ENCODE results near the gene FETUB. TPM values are rescaled to one million over a fixed set of nuclear protein-coding genes. Genes with fewer than 3 reads are reported as not detected.
"Not testable (repeated sequence)": the region's sequence is repeated elsewhere in the genome, so short reads cannot be mapped to it uniquely, and the experiment has no call there.

Gene FETUB
- total RNA-seq, 1 experiment from 2014 or later = not detected

DNA sequence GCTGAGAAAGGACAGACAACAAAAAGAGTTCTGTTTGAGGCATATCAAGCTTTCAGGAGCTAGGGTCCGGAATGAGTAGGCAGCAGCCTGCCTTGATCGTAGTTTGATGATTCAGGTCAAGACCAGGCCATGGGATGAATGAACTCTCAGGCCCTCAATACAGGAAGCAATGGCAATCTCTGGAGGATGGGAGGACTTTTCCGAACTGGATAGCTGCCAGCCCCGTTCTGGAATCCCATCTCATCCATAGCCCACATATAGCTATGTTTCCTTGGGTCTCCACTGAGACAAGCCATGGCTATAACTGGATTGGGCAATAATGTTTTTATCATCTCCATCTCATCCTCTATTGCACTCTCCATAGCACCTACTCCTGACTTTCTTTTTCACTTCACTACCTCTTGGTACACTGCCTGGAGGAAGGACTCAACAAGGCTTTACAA is 14.6 kb upstream of the FETUB start:
- in situ Hi-C loops (cut with HindIII; ENCODE audit: low pct_unique_long_range_greater_than_20kb, low sequenced_read_pairs) = no loop called here
- no peak for DNase-seq (ENCODE audit: low read depth, low spot score)

DNA sequence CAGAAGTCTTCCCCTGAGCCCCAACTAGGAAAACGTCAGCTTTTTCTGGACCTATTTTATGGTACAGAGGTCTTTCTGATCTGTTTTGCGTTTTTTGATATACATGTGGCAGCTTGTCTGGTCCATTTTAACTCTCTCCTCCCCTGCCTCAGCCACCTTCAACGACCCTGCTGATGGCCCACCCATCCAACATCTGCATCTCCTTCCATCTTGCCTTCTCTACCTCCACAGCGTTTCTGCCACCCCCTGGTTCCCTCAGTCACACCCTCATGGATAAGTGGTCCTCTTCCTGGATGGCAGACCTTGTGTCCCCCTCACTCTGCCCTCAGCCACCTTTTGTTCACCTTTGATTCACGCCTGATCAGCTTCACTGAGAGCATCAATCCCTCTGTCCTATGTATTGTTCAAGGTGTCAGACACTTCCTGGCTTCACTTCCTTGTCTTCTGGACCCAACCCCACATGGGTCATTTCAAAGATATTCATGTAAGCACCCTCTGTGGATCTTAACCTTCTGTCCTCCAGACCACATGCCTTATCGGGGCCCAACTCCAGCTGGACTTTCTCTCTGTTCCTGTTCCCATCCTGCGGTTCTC is 13.8 kb upstream of the FETUB start:
- in situ Hi-C loops (cut with HindIII; ENCODE audit: low pct_unique_long_range_greater_than_20kb, low sequenced_read_pairs) = no loop called here
- DNase-seq (ENCODE audit: low read depth, low spot score) = no peak

DNA sequence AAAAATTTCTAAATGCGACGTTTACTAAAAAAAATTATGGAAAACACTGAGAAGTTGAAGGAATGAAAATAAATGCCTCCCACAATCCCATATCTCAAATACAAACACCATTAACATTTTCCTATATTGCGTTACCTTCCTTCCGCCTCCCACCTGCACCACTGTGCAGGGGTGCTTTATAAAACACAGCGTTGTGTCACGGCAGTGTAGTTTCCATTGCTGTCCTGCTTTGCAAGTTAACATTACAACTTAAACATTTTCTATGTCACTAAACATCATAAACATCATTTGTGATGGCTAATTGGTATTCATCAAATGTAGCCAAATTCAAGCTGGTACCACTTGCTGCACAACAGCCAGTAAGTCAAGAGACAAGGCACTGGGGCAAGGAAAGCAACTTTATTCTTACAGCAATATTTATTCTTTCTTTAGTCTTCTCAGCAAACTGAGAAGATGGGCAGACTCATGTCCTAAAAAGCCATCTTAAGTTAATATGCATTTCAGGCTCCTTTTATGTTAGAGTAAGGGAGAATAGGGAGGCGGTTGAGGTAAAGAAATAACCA is 12.3 kb upstream of the FETUB start:
- in situ Hi-C loops (cut with HindIII; ENCODE audit: low pct_unique_long_range_greater_than_20kb, low sequenced_read_pairs) = no loop called here
- DNase-seq (ENCODE audit: low read depth, low spot score) = no peak

DNA sequence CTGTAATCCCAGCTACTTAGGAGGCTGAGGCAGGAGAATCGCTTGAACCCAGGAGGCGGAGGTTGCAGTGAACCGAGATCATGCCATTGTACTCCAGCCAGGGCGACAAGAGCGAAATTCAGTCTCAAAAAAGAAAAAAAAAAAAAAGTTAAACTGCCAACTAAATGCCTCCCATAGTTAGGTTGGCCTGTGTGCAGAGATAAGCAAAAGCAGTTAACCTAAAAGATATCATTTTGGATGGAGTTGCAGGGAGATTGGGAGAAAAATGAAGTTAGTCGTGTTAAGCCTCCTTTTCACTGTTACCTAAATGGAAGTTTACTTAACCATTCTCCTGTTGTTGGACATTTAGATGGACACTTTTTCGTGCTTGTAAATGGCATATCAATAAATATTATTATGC is 11.4 kb upstream of the FETUB start:
- in situ Hi-C loops (cut with HindIII; ENCODE audit: low pct_unique_long_range_greater_than_20kb, low sequenced_read_pairs) = no loop called here

DNA sequence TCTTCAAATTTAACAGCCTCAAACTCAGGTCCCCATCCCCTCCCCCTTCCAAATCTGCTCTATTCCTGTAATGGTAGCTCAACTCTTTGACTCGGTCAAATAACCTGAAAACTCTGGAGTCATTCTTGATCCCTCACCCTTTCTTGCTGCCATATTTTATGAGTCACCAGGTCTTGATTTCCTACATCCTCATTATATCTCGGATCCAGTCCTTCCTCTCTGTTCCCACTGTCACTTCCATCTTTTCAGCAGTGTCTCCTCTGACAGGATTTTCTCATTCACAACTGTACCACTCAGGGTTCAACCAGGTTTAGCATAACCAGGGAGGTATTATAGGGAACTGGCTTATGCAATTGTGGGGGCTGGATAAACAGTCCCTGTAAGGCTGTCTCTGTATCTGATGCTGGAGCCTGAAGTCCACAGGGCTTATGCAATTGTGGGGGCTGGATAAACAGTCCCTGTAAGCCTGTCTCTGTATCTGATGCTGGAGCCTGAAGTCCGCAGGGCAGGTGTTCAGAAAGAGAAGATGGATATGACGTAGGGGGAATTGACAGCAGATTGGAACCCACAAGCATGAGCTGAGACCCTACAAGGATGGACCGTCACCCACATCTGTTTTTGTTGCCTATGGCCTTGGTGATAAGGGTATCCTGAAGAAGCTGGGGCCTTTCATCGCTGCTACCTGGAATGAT is 9.1 kb upstream of the FETUB start:
- in situ Hi-C loops (cut with HindIII; ENCODE audit: low pct_unique_long_range_greater_than_20kb, low sequenced_read_pairs) = no loop called here
- DNase-seq (ENCODE audit: low read depth, low spot score) = no peak

More for the DNA sequence above, 11.4 kb upstream of the FETUB start:
- no peak for DNase-seq (ENCODE audit: low read depth, low spot score)

DNA sequence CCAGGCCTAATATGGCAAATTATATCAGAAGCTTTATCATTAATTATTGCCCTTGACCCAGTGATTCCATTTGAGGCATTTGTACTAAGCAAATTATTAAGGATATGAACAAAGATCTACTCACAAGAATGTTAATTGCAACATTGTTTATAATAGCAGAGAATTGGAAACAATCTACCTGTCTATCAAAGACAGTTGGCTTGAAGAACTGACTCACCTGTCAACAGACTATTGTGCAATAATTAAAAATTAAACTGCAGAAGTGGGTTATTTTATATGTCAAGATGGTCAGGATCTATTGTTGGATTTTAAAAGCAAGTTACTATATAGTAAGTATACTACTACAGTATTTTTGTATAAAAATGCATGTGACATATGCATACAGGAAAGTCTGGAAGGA is 6.7 kb upstream of the FETUB start:
- in situ Hi-C loops (cut with HindIII; ENCODE audit: low pct_unique_long_range_greater_than_20kb, low sequenced_read_pairs) = no loop called here

DNA sequence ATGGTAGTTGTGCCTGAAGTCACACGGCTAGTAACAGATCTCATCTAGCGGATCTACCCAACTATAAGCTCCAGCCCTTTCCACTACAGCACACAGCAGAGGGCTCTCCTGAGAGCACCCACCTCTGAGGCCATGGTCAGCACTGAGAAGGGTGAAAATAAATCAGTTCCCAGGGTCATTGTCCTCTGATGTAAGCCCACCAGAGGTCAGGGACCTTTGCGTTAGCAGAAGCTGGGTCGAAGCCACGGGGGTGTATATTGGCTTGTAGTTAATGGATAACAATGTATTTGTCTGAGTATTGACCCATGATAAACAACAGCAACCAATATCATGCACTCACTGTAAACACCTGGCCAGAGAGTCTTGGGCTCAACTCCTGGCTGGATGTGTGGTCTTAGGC is 6.0 kb upstream of the FETUB start:
- in situ Hi-C loops (cut with HindIII; ENCODE audit: low pct_unique_long_range_greater_than_20kb, low sequenced_read_pairs); DNase-seq (ENCODE audit: low read depth, low spot score): not testable (repeated sequence)

More for the DNA sequence above, 6.7 kb upstream of the FETUB start:
- no peak for DNase-seq (ENCODE audit: low read depth, low spot score)

DNA sequence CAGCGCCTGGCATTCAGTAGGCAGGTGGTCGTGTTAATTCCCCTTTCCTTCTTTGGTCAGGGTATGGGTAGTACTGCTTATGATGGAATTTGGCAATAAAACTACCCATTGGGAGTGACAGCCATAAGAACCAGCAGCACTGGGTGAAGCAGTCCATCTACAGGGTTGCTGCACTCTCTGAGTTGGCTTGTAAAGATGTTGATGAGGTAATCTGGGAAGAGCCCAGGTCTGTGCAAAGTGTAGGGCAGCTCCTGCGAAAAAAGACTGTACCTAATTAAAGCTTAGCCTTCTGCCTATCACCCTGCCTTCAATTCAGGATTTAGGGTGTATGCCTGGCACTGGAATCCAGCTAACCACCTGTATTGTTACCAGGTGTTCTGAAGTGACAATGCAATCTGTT is 4.7 kb upstream of the FETUB start:
- DNase-seq (ENCODE audit: low read depth, low spot score) = no peak
- in situ Hi-C loops (cut with HindIII; ENCODE audit: low pct_unique_long_range_greater_than_20kb, low sequenced_read_pairs) = no loop called here

DNA sequence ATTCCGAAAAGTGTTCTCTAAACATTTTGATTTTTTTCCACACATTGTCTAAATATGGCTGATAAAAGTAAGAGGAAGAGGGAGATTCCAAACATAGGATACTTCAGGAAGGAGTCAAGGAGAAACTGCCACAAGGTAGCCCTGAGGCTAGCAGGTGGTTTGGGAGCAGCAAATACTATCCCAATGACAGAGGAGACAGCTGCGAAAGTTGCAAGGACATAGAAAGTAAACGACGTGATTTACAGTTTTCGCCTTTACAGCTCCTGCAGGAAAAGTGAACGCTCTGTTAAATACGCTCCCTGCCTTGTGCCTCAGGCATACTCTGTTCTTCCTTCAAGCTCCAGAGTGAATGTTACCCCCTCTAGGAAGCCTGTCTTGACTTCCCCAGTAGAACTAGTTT is 3.7 kb upstream of the FETUB start:
- no peak for DNase-seq (ENCODE audit: low read depth, low spot score)
- in situ Hi-C loops (cut with HindIII; ENCODE audit: low pct_unique_long_range_greater_than_20kb, low sequenced_read_pairs) = no loop called here

DNA sequence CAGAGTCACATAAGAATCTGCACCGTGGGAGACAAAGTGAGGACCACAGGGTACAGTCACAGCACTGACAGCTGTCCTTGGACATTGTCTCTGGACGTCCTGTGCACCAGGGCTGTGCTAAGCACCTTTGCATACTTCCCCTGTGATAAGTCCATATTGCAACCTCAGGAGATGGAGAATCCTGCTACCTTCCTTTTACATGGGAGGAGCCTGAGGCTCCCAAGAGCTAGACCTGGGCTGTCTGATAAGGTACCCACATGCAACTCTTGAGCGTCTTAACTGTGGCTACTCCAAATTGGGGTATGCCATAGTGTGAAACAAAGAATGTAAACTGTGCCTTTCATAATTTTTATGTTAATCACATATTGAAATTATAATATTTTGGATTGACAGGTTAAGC is 2.5 kb upstream of the FETUB start:
- no peak for DNase-seq (ENCODE audit: low read depth, low spot score)
- in situ Hi-C loops (cut with HindIII; ENCODE audit: low pct_unique_long_range_greater_than_20kb, low sequenced_read_pairs) = no loop called here

DNA sequence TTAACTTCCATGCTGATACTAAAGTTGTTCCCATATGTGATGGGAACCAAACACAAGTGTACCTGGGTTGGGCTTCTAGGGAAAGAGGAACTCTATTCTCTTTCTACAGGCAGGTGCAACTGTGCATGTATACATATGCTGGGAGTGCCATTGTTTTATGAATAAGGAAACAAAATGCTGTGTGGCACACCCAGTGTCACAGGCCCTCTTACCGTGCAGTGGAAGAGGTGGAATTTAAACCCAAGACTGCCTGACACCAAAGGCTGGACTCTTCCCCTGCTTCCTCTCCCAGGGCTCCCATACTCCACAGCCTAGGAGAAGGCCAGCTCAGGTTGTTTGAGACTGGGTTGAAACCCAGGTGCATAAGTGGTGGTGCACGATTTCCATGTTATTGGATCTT is 1.9 kb upstream of the FETUB start:
- in situ Hi-C loops (cut with HindIII; ENCODE audit: low pct_unique_long_range_greater_than_20kb, low sequenced_read_pairs) = no loop called here
- no peak for DNase-seq (ENCODE audit: low read depth, low spot score)

DNA sequence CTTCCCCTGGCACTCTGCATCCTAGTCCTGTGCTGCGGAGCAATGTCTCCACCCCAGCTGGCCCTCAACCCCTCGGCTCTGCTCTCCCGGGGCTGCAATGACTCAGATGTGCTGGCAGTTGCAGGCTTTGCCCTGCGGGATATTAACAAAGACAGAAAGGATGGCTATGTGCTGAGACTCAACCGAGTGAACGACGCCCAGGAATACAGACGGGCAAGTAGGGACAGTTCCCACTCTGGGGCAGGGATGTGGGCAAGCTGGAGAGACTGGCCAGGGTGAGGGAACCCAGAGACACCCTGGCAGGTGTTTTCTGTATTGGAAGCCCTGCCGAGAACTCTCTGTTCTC is 247 bp downstream of the FETUB start:
- in situ Hi-C loops (cut with HindIII; ENCODE audit: low pct_unique_long_range_greater_than_20kb, low sequenced_read_pairs) = no loop called here
- peak; percentile 40 for DNase-seq (ENCODE audit: low read depth, low spot score)

DNA sequence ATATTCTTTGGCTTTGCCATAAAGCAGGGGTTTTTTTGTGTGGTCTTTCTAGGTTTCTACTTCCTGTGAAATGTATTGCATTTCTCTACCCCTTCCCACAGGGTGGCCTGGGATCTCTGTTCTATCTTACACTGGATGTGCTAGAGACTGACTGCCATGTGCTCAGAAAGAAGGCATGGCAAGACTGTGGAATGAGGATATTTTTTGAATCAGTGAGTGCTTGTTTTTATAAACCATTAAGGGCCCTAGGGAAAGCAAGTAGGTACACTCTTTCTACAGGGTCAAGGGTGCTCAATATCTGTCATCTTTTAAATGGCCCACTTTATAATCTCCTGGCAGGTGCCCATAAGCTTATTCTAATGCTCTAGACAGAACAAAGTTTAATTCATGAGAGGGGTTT is 730 bp downstream of the FETUB start:
- in situ Hi-C loops (cut with HindIII; ENCODE audit: low pct_unique_long_range_greater_than_20kb, low sequenced_read_pairs) = no loop called here
- no peak for DNase-seq (ENCODE audit: low read depth, low spot score)

DNA sequence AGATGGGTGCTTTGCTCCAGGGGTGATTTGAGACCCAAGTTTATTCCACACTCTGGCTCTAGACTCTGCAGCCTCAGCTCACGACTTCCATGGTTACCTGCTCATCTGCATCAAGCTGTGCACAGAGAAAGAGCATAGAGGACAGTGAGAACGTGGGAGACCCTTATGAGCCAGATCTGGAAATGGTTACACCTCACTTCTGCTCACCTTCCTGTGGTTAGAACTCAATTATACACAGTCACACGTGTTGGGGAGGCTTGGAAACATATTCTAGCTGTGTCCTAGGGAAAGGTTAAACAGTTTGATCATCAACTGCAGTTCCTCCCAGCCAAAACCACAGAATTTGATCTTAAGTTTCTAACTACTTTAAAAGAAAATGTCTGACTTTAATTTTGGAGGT is 1.8 kb downstream of the FETUB start:
- no peak for DNase-seq (ENCODE audit: low read depth, low spot score)
- in situ Hi-C loops (cut with HindIII; ENCODE audit: low pct_unique_long_range_greater_than_20kb, low sequenced_read_pairs) = no loop called here

DNA sequence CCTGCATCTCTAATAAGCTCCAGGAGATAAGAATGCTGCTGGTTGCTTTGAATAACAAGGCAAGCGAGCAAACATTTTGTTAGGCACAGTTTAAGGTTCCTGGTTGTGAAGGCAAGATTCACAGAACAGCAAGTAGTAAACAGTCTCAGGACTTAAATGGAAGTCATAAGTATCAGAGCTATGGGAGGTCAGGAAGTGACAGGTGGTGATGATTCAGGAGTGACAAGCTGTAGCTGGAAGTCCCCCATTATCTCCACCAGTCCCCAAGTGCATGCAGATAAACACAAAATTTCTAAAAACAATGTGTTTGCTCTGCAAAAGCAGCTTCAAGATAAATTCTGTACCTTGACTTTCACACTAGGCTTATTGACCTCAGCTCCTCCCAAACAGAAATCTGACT is 3.3 kb downstream of the FETUB start:
- in situ Hi-C loops (cut with HindIII; ENCODE audit: low pct_unique_long_range_greater_than_20kb, low sequenced_read_pairs) = no loop called here
- no peak for DNase-seq (ENCODE audit: low read depth, low spot score)

DNA sequence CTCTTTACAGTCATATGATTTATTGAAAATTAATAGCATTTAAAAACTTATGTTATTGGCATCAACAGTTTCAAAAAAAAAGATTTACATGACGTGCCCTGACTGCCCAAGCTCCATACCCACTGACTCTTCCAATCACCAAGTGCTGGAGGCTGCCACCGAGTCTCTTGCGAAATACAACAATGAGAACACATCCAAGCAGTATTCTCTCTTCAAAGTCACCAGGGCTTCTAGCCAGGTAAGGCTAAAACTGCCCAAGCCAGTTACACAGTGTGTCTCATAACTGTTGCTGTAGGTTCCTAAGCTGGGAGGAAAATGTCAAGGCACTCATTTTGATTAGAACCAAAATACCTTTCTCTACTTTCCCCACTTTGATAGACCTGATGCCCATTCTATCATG is 4.5 kb downstream of the FETUB start:
- DNase-seq (ENCODE audit: low read depth, low spot score) = no peak
- in situ Hi-C loops (cut with HindIII; ENCODE audit: low pct_unique_long_range_greater_than_20kb, low sequenced_read_pairs) = no loop called here

DNA sequence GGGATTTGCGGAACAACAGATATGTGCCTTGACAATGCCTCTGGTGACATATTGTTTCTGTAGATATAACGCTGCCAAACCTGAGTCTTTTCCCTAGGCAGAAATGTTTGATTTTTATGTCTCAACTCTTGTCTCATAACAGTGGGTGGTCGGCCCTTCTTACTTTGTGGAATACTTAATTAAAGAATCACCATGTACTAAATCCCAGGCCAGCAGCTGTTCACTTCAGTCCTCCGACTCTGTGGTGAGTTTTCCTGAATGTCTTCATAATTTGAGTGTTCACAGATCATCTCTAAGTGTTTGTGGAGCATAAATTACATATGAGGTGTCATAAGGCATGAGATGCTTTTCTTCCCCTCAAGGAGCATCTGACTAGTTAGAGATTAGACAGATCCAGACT is 5.9 kb downstream of the FETUB start:
- DNase-seq (ENCODE audit: low read depth, low spot score) = no peak
- in situ Hi-C loops (cut with HindIII; ENCODE audit: low pct_unique_long_range_greater_than_20kb, low sequenced_read_pairs) = no loop called here

DNA sequence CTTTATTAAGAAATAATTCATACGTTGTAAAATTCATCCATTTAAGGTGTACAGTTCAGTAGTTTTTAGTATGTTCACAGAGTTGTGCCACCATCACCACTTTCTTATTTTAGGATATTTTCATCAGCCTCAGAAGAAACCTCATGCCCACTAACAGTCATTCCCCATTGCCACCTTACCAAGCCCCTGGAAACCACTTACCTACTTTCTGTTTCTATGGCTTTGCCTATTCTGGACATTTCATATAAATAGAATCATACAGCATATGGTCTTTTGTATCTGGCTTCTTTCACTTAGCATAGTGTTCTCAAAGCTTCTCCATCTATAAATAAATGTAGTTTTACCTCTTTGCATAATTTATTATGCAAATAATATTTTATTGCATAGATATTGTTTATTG is 6.6 kb downstream of the FETUB start:
- in situ Hi-C loops (cut with HindIII; ENCODE audit: low pct_unique_long_range_greater_than_20kb, low sequenced_read_pairs) = no loop called here
- DNase-seq (ENCODE audit: low read depth, low spot score) = no peak

DNA sequence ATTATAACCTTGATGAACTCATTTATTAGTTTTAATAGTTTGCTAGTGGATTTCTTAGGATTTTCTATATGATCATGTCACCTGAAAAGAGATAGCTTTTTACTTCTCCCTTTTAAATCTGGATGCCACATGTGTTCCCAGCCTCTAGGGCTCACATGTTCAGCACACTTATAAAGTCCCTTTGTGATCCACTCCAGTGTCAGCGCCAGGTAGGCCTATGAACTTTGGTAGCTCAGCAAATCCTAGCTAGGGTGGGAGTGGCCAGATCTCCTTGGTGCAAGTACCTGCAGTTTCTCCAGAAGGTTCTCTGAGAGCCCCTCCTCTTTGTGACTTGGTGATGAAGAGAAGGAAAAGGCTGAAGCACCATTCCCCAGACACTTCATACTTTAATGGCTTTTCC is 8.7 kb downstream of the FETUB start:
- no peak for DNase-seq (ENCODE audit: low read depth, low spot score)
- in situ Hi-C loops (cut with HindIII; ENCODE audit: low pct_unique_long_range_greater_than_20kb, low sequenced_read_pairs) = no loop called here

All from SK-MEL-5 (cell line).